HCT116 (cell line): ENCODE results near the gene TJP3. TPM values are rescaled to one million over a fixed set of nuclear protein-coding genes. Genes with fewer than 3 reads are reported as not detected.

Source experiments
- ATAC-seq: fragments of 200-7000 bp; cut with Tn5 transposase; 2 replicates; pipeline ENCODE4 v1.9.1; 2020; ENCODE audit warnings: mild to moderate bottlenecking, moderate library complexity
- BruUV-seq: library from RNA; stranded (reverse); fragments of 400-500 nt; replicated peaks from 2 replicates; lab custom pipeline; 2021; lab: Mats Ljungman, UMichigan
- CTCF ChIA-PET: fragments of 300-600 bp; sonication (Branson Sonifier 250); formaldehyde crosslinking; loops from one replicate; lab custom pipeline; 2021; ENCODE audit warnings: antibody characterized with exemption; lab: Charles Lee
- POLR2A ChIA-PET: fragments of 300-600, 350-600 bp; sonication (Branson Sonifier 250); formaldehyde crosslinking; loops from one replicate; lab custom pipeline; 2021; ENCODE audit warnings: antibody characterized with exemption; lab: Charles Lee
- RAD21 ChIA-PET, 2 experiments: fragments of 300-600 bp; sonication (Branson Sonifier 250); formaldehyde crosslinking; loops; one replicate each; lab custom pipeline; 2023; ENCODE audit warnings: low total read pairs in 2 of 2; ENCODE audit not compliant: uncharacterized antibody in 2 of 2, unreplicated experiment in 2 of 2, low non-redundant PET in 1 of 2; lab: Charles Lee
- DNase-seq: peaks from one replicate; pipeline ENCODE4 v3.0.0-alpha.2; 2010; ENCODE audit warnings: low read depth, low spot score
- H2AFZ ChIP-seq: fragments of 200-600 bp; shearing (Covaris generic), sonication (generic); 2 replicates; pipeline ENCODE4 v1.6.1; 2017; ENCODE audit warnings: low read depth, mixed run types, mixed read lengths, antibody characterized with exemption, low read length; ENCODE audit not compliant: poor library complexity, severe bottlenecking
- H3K27ac ChIP-seq: 2 replicates; pipeline ENCODE4 v1.5.1; 2012; ENCODE audit warnings: low read depth, low read length
- H3K27me3 ChIP-seq: fragments of 200-600 bp; sonication (generic); 2 replicates; pipeline ENCODE4 v1.6.1; 2016; ENCODE audit warnings: mixed run types, low read length, mixed read lengths; ENCODE audit not compliant: insufficient read depth
- H3K36me3 ChIP-seq, 2 experiments: fragments of 200-500 bp in 1 of 2; fragments of 200-600 bp in 1 of 2; sonication (Bioruptor generic) in 1 of 2; sonication (generic) in 1 of 2; 2 replicates each; pipeline versions ENCODE4 v1.5.1 to v1.6.1; 2014 to 2016; ENCODE audit warnings: low read length in 2 of 2, inconsistent platforms in 1 of 2, mixed read lengths in 1 of 2, mixed run types in 1 of 2; ENCODE audit not compliant: insufficient read depth in 2 of 2, control insufficient read depth in 1 of 2
- H3K4me1 ChIP-seq, 2 experiments: fragments of 200-600 bp in 1 of 2; sonication (generic) in 1 of 2; 2 replicates each; pipeline versions ENCODE4 v1.5.1 to v1.6.1; 2012 to 2017; ENCODE audit warnings: low read length in 2 of 2, inconsistent platforms in 1 of 2, mild to moderate bottlenecking in 1 of 2, mixed read lengths in 1 of 2, mixed run types in 1 of 2, moderate library complexity in 1 of 2; ENCODE audit not compliant: insufficient read depth in 2 of 2, control insufficient read depth in 1 of 2
- H3K4me2 ChIP-seq: fragments of 200-600 bp; sonication (generic); 2 replicates; pipeline ENCODE4 v1.6.1; 2017; ENCODE audit warnings: mixed run types, low read length, mixed read lengths
- H3K4me3 ChIP-seq, 2 experiments: fragments of 200-600 bp in 1 of 2; sonication (generic) in 1 of 2; replicated peaks in 1 of 2; 2 replicates each; pipeline ENCODE4 v1.5.1; 2011 to 2016; ENCODE audit warnings: low read length in 2 of 2, control low read depth in 1 of 2, low read depth in 1 of 2, mild to moderate bottlenecking in 1 of 2, mixed read lengths in 1 of 2, mixed run types in 1 of 2
- H3K79me2 ChIP-seq: fragments of 200-600 bp; sonication (generic); 2 replicates; pipeline ENCODE4 v1.6.1; 2017; ENCODE audit warnings: mild to moderate bottlenecking, mixed run types, low read length, moderate library complexity, mixed read lengths; ENCODE audit not compliant: insufficient read depth
- H3K9ac ChIP-seq: fragments of 200-600 bp; sonication (generic); 2 replicates; pipeline ENCODE4 v1.6.1; 2016; ENCODE audit warnings: low read length, mixed read lengths
- H3K9me2 ChIP-seq: fragments of 200-600 bp; sonication (generic), shearing (Covaris generic); 2 replicates; pipeline ENCODE4 v1.6.1; 2017; ENCODE audit warnings: mixed run types, mild to moderate bottlenecking, moderate library complexity; ENCODE audit not compliant: insufficient read depth
- H3K9me3 ChIP-seq, 2 experiments: fragments of 200-500 bp in 1 of 2; fragments of 200-600 bp in 1 of 2; sonication (Bioruptor generic) in 1 of 2; sonication (generic) in 1 of 2; 2 replicates each; pipeline ENCODE4 v1.6.1; 2014 to 2017; ENCODE audit warnings: low read length in 2 of 2, mixed read lengths in 2 of 2, inconsistent platforms in 1 of 2, low read depth in 1 of 2, mild to moderate bottlenecking in 1 of 2, mixed run types in 1 of 2, moderate library complexity in 1 of 2; ENCODE audit not compliant: control insufficient read depth in 1 of 2, insufficient read depth in 1 of 2
- H4K20me1 ChIP-seq: fragments of 200-600 bp; sonication (generic), shearing (Covaris generic); 2 replicates; pipeline ENCODE4 v1.6.1; 2017; ENCODE audit warnings: mixed run types, mild to moderate bottlenecking, moderate library complexity; ENCODE audit not compliant: insufficient read depth
- CBX3 ChIP-seq: IDR thresholded peaks from 2 replicates; pipeline ENCODE4 v1.6.1; 2012; ENCODE audit warnings: low read depth
- CEBPB ChIP-seq: IDR thresholded peaks from 2 replicates; pipeline ENCODE4 v1.6.1; 2012; ENCODE audit warnings: low read depth
- EGR1 ChIP-seq: IDR thresholded peaks from 2 replicates; pipeline ENCODE4 v1.6.1; 2012; ENCODE audit warnings: low read depth
- ELF1 ChIP-seq: IDR thresholded peaks from 2 replicates; pipeline ENCODE4 v1.6.1; 2012; ENCODE audit warnings: low read depth, borderline replicate concordance
- EZH2 ChIP-seq: fragments of 200-600 bp; sonication (generic); IDR thresholded peaks from 2 replicates; pipeline ENCODE4 v1.6.1; 2017; ENCODE audit warnings: antibody characterized with exemption, mixed run types
- EZH2phosphoT487 ChIP-seq: fragments of 200-600 bp; IDR thresholded peaks from 2 replicates; pipeline ENCODE4 v1.6.1; 2018; ENCODE audit warnings: antibody characterized with exemption, borderline replicate concordance
- POLR2A ChIP-seq: IDR thresholded peaks from 2 replicates; pipeline ENCODE4 v1.7.0; 2011; ENCODE audit warnings: borderline replicate concordance; ENCODE audit not compliant: insufficient read depth, insufficient read length; ENCODE audit errors: extremely low read depth
- RAD21 ChIP-seq: IDR thresholded peaks from 2 replicates; pipeline ENCODE4 v1.6.1; 2012; ENCODE audit warnings: low read depth, mild to moderate bottlenecking
- SP1 ChIP-seq: IDR thresholded peaks from 2 replicates; pipeline ENCODE4 v1.6.1; 2012; ENCODE audit warnings: low read depth
- TCF7L2 ChIP-seq: IDR thresholded peaks from 2 replicates; pipeline ENCODE4 v1.7.0; 2011; ENCODE audit warnings: borderline replicate concordance, inconsistent platforms; ENCODE audit not compliant: insufficient read depth, insufficient read length; ENCODE audit errors: extremely low read depth
- YY1 ChIP-seq: IDR thresholded peaks from 2 replicates; pipeline ENCODE4 v1.6.1; 2011; ENCODE audit warnings: low read length, low read depth, moderate library complexity, mild to moderate bottlenecking; ENCODE audit not compliant: insufficient replicate concordance; ENCODE audit errors: extremely low read depth
- ZNF274 ChIP-seq: fragments of 200-500 bp; sonication (Bioruptor generic); IDR thresholded peaks from 2 replicates; pipeline ENCODE4 v1.6.1; 2014; ENCODE audit warnings: mild to moderate bottlenecking, low read depth, low read length, inconsistent platforms
- intact Hi-C: fragments of 100-400 bp; cut with micrococcal nuclease; formaldehyde crosslinking; loops from 2 replicates; pipeline ENCODE4 v1.10.0; 2022
- total RNA-seq: library from RNA; stranded (reverse); gene quantifications from one replicate; pipeline ENCODE4 v1.2.1, GENCODE V29; 2021; ENCODE audit not compliant: unreplicated experiment
- TF ChIP-seq, protein P1 (sequence below), 3 experiments: fragments of 200-600 bp in 1 of 3; sonication (generic) in 1 of 3; IDR thresholded peaks in 2 of 3; conservative IDR thresholded peaks in 1 of 3; 2 replicates each; pipeline ENCODE4 v1.5.1; 2012 to 2017; ENCODE audit warnings: low read depth in 2 of 3, low read length in 2 of 3, antibody characterized with exemption in 1 of 3, borderline replicate concordance in 1 of 3, control low read depth in 1 of 3, mild to moderate bottlenecking in 1 of 3, mixed read lengths in 1 of 3, mixed run types in 1 of 3, moderate library complexity in 1 of 3; ENCODE audit not compliant: insufficient read depth in 1 of 3
- TF ChIP-seq, protein P2 (sequence below): IDR thresholded peaks from 2 replicates; pipeline ENCODE4 v1.6.1; 2012
- TF ChIP-seq, protein P3 (sequence below): IDR thresholded peaks from 2 replicates; pipeline ENCODE4 v1.6.1; 2011; ENCODE audit warnings: mild to moderate bottlenecking, low read length, moderate library complexity; ENCODE audit not compliant: insufficient replicate concordance; ENCODE audit errors: extremely low read depth
- TF ChIP-seq, protein P4 (sequence below): IDR thresholded peaks from 2 replicates; pipeline ENCODE4 v1.6.1; 2012; ENCODE audit warnings: low read depth

TJP3 gene
- total RNA-seq, 1 experiment from 2014 or later: 69.6 TPM

DNA sequence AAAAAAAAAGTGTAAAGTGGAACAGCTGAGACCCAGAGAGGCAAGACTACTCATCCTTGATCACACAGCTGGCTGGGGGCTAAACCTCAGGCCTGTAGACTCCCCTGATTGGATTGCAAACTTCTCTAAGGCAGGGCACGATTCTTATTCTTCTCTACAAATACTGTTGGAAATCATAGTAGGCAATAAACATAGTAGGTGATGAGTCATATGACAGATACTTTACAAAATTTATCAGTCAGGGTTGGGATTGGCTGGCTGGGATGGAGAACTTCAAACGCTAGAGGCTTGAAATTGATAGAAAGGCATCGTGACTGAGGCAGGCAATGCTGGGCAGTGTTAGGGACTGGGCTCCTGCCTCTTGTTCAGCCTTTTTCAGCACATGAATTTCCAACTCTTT lies 83.9 kb downstream of the TJP3 start:
- BruUV-seq: no TSS peak
- no peaks in the 10 kb centered on the region for H4K20me1 ChIP-seq
- no peak for DNase-seq
- no peak overlapping the region for H3K4me2 ChIP-seq
- no peaks in the 10 kb centered on the region for H3K27me3 ChIP-seq
- no peak overlapping the region for H3K9ac ChIP-seq
- intact Hi-C loops: no loop called here
- H3K36me3 ChIP-seq: no peaks in the 10 kb centered on the region
- H3K79me2 ChIP-seq: no peaks in the 10 kb centered on the region
- POLR2A ChIA-PET: no interaction called here
- no peaks in the 10 kb centered on the region for H3K9me2 ChIP-seq
- ATAC-seq: no peak
- no peak overlapping the region for H3K4me3 ChIP-seq
- CTCF ChIA-PET: no interaction called here
- RAD21 ChIA-PET: no interaction called here
- TF ChIP-seq, protein P1, sequence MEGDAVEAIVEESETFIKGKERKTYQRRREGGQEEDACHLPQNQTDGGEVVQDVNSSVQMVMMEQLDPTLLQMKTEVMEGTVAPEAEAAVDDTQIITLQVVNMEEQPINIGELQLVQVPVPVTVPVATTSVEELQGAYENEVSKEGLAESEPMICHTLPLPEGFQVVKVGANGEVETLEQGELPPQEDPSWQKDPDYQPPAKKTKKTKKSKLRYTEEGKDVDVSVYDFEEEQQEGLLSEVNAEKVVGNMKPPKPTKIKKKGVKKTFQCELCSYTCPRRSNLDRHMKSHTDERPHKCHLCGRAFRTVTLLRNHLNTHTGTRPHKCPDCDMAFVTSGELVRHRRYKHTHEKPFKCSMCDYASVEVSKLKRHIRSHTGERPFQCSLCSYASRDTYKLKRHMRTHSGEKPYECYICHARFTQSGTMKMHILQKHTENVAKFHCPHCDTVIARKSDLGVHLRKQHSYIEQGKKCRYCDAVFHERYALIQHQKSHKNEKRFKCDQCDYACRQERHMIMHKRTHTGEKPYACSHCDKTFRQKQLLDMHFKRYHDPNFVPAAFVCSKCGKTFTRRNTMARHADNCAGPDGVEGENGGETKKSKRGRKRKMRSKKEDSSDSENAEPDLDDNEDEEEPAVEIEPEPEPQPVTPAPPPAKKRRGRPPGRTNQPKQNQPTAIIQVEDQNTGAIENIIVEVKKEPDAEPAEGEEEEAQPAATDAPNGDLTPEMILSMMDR (IDR thresholded peaks at IDR 0.05 in 2 of 3, conservative IDR thresholded peaks at IDR 0.05 in 1 of 3; ENCODE audit: borderline replicate concordance in 1 of 3, insufficient read depth in 1 of 3, low read depth in 2 of 3, low read length in 2 of 3): no peak
- TF ChIP-seq SP1 (no peak), CBX3 (no peak), EZH2 (no peak), EGR1 (no peak), RAD21 (no peak), ELF1 (no peak), EZH2phosphoT487 (no peak), POLR2A (no peak), CEBPB (no peak), TCF7L2 (no peak), YY1 (no peak), ZNF274 (no peak)
- TF ChIP-seq, protein P2, sequence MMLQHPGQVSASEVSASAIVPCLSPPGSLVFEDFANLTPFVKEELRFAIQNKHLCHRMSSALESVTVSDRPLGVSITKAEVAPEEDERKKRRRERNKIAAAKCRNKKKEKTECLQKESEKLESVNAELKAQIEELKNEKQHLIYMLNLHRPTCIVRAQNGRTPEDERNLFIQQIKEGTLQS: no peak
- TF ChIP-seq, protein P3, sequence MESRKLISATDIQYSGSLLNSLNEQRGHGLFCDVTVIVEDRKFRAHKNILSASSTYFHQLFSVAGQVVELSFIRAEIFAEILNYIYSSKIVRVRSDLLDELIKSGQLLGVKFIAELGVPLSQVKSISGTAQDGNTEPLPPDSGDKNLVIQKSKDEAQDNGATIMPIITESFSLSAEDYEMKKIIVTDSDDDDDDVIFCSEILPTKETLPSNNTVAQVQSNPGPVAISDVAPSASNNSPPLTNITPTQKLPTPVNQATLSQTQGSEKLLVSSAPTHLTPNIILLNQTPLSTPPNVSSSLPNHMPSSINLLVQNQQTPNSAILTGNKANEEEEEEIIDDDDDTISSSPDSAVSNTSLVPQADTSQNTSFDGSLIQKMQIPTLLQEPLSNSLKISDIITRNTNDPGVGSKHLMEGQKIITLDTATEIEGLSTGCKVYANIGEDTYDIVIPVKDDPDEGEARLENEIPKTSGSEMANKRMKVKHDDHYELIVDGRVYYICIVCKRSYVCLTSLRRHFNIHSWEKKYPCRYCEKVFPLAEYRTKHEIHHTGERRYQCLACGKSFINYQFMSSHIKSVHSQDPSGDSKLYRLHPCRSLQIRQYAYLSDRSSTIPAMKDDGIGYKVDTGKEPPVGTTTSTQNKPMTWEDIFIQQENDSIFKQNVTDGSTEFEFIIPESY: no peak
- TF ChIP-seq, protein P4, sequence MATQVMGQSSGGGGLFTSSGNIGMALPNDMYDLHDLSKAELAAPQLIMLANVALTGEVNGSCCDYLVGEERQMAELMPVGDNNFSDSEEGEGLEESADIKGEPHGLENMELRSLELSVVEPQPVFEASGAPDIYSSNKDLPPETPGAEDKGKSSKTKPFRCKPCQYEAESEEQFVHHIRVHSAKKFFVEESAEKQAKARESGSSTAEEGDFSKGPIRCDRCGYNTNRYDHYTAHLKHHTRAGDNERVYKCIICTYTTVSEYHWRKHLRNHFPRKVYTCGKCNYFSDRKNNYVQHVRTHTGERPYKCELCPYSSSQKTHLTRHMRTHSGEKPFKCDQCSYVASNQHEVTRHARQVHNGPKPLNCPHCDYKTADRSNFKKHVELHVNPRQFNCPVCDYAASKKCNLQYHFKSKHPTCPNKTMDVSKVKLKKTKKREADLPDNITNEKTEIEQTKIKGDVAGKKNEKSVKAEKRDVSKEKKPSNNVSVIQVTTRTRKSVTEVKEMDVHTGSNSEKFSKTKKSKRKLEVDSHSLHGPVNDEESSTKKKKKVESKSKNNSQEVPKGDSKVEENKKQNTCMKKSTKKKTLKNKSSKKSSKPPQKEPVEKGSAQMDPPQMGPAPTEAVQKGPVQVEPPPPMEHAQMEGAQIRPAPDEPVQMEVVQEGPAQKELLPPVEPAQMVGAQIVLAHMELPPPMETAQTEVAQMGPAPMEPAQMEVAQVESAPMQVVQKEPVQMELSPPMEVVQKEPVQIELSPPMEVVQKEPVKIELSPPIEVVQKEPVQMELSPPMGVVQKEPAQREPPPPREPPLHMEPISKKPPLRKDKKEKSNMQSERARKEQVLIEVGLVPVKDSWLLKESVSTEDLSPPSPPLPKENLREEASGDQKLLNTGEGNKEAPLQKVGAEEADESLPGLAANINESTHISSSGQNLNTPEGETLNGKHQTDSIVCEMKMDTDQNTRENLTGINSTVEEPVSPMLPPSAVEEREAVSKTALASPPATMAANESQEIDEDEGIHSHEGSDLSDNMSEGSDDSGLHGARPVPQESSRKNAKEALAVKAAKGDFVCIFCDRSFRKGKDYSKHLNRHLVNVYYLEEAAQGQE: no peak
- H3K9me3 ChIP-seq: 0 out of 4 replicates have a peak, but pooled peaks cover 0 to 2% of the 10 kb centered on the region in 2 experiments
- no peak overlapping the region for H2AFZ ChIP-seq
- no peaks in the 10 kb centered on the region for H3K4me1 ChIP-seq
- no peak overlapping the region for H3K27ac ChIP-seq
